Measurements from ENCODE around the gene ARHGAP18.

ARHGAP18 gene

GRCh38 chr6:129653746-129654145, 56.2 kb downstream of the ARHGAP18 start:
- DNase-seq, result no peak
- in situ Hi-C loops (cut with MboI; ENCODE audit: low pct_unique_long_range_greater_than_20kb, low sequenced_read_pairs), result no loop called here

GRCh38 chr6:129653229-129653628, 56.7 kb downstream of the ARHGAP18 start:
- no peak for DNase-seq
- in situ Hi-C loops (cut with MboI; ENCODE audit: low pct_unique_long_range_greater_than_20kb, low sequenced_read_pairs), result no loop called here

- in situ Hi-C loops (cut with MboI; ENCODE audit: low pct_unique_long_range_greater_than_20kb, low sequenced_read_pairs), result no loop called here
- no peak for DNase-seq
Observed at GRCh38 chr6:129651291-129651691, 58.7 kb downstream of the ARHGAP18 start.

- in situ Hi-C loops (cut with MboI; ENCODE audit: low pct_unique_long_range_greater_than_20kb, low sequenced_read_pairs), result no loop called here
- DNase-seq, result no peak
Observed at GRCh38 chr6:129648819-129649491, 61.0 kb downstream of the ARHGAP18 start.

GRCh38 chr6:129647044-129647443, 62.9 kb downstream of the ARHGAP18 start:
- in situ Hi-C loops (cut with MboI; ENCODE audit: low pct_unique_long_range_greater_than_20kb, low sequenced_read_pairs), result no loop called here
- no peak for DNase-seq

- in situ Hi-C loops (cut with MboI; ENCODE audit: low pct_unique_long_range_greater_than_20kb, low sequenced_read_pairs), result no loop called here
- no peak for DNase-seq
Observed at GRCh38 chr6:129646642-129647041, 63.3 kb downstream of the ARHGAP18 start.

- no peak for DNase-seq
- in situ Hi-C loops (cut with MboI; ENCODE audit: low pct_unique_long_range_greater_than_20kb, low sequenced_read_pairs), result no loop called here
Observed at GRCh38 chr6:129645830-129646579, 64.0 kb downstream of the ARHGAP18 start.

- in situ Hi-C loops (cut with MboI; ENCODE audit: low pct_unique_long_range_greater_than_20kb, low sequenced_read_pairs), result no loop called here
- DNase-seq, result peak; percentile 36
Observed at GRCh38 chr6:129645106-129645829, 64.7 kb downstream of the ARHGAP18 start.

- no peak for DNase-seq
- in situ Hi-C loops (cut with MboI; ENCODE audit: low pct_unique_long_range_greater_than_20kb, low sequenced_read_pairs), result no loop called here
Observed at GRCh38 chr6:129644567-129645015, 65.4 kb downstream of the ARHGAP18 start.

GRCh38 chr6:129643968-129644367, 66.0 kb downstream of the ARHGAP18 start:
- DNase-seq, result no peak
- in situ Hi-C loops (cut with MboI; ENCODE audit: low pct_unique_long_range_greater_than_20kb, low sequenced_read_pairs), result no loop called here

GRCh38 chr6:129643176-129643575, 66.8 kb downstream of the ARHGAP18 start:
- in situ Hi-C loops (cut with MboI; ENCODE audit: low pct_unique_long_range_greater_than_20kb, low sequenced_read_pairs), result no loop called here
- no peak for DNase-seq

- DNase-seq, result no peak
- in situ Hi-C loops (cut with MboI; ENCODE audit: low pct_unique_long_range_greater_than_20kb, low sequenced_read_pairs), result no loop called here
Observed at GRCh38 chr6:129642322-129642721, 67.7 kb downstream of the ARHGAP18 start.

GRCh38 chr6:129641344-129641743, 68.6 kb downstream of the ARHGAP18 start:
- in situ Hi-C loops (cut with MboI; ENCODE audit: low pct_unique_long_range_greater_than_20kb, low sequenced_read_pairs), result no loop called here
- DNase-seq, result no peak

- in situ Hi-C loops (cut with MboI; ENCODE audit: low pct_unique_long_range_greater_than_20kb, low sequenced_read_pairs), result no loop called here
- DNase-seq, result no peak
Observed at GRCh38 chr6:129638686-129639085, 71.3 kb downstream of the ARHGAP18 start.

GRCh38 chr6:129638055-129638684, 71.8 kb downstream of the ARHGAP18 start:
- in situ Hi-C loops (cut with MboI; ENCODE audit: low pct_unique_long_range_greater_than_20kb, low sequenced_read_pairs), result no loop called here
- no peak for DNase-seq

GRCh38 chr6:129637340-129638054, 72.5 kb downstream of the ARHGAP18 start:
- in situ Hi-C loops (cut with MboI; ENCODE audit: low pct_unique_long_range_greater_than_20kb, low sequenced_read_pairs), result no loop called here
- DNase-seq, result no peak

- DNase-seq, result no peak
- in situ Hi-C loops (cut with MboI; ENCODE audit: low pct_unique_long_range_greater_than_20kb, low sequenced_read_pairs), result no loop called here
Observed at GRCh38 chr6:129635396-129636130, 74.4 kb downstream of the ARHGAP18 start.

GRCh38 chr6:129634411-129635230, 75.4 kb downstream of the ARHGAP18 start:
- in situ Hi-C loops (cut with MboI; ENCODE audit: low pct_unique_long_range_greater_than_20kb, low sequenced_read_pairs), result no loop called here
- no peak for DNase-seq

Data from KBM-7 (cell line).